Stimulated activated naive CD8-positive, alpha-beta T cell treated with anti-CD3 and anti-CD28 coated beads, Interleukin-15, Interleukin-2, amounts not matched to agents 100 U/mL and 50 U/mL, for 24 hours (primary cell): Measurements from ENCODE around the gene VAV1.
A peak's percentile ranks its signal among the peaks of the same experiment; 100 is the strongest.

Source experiments
- ATAC-seq: fragments of 150-1000 bp; cut with Tn5 transposase; one replicate; pipeline ENCODE4 v1.10.0; 2021
- DNase-seq: peaks from one replicate; pipeline ENCODE4 v3.0.0; 2021

VAV1 gene

GRCh38 chr19:6772028-6772865, at the start of gene VAV1:
Gene VAV1 (plus strand): TSS chr19:6772708. CDS start chr19:6772808, 100 bp downstream.
- peak; percentile 41 for ATAC-seq
- DNase-seq, result peak; percentile 86

GRCh38 chr19:6723108-6723618, 49.3 kb upstream of the VAV1 start:
- DNase-seq (no peak), ATAC-seq (no peak)

GRCh38 chr19:6723738-6724137, 48.8 kb upstream of the VAV1 start:
- DNase-seq (no peak), ATAC-seq (no peak)

GRCh38 chr19:6724631-6725492, 47.6 kb upstream of the VAV1 start:
- ATAC-seq, result no peak
- no peak for DNase-seq

- ATAC-seq (no peak), DNase-seq (no peak)
Measured at GRCh38 chr19:6725513-6726231, 46.8 kb upstream of the VAV1 start.

- ATAC-seq (no peak), DNase-seq (no peak)
Measured at GRCh38 chr19:6728346-6728745, 44.2 kb upstream of the VAV1 start.

GRCh38 chr19:6729573-6730152, 42.8 kb upstream of the VAV1 start:
- no peak for ATAC-seq
- DNase-seq, result no peak

GRCh38 chr19:6730153-6730804, 42.2 kb upstream of the VAV1 start:
- ATAC-seq, result peak; percentile 56

GRCh38 chr19:6730941-6731670, 41.4 kb upstream of the VAV1 start:
- DNase-seq (no peak), ATAC-seq (no peak)

More at GRCh38 chr19:6730153-6730804, 42.2 kb upstream of the VAV1 start:
- peak; percentile 73 for DNase-seq

- ATAC-seq (no peak), DNase-seq (no peak)
Measured at GRCh38 chr19:6731822-6732221, 40.7 kb upstream of the VAV1 start.

GRCh38 chr19:6732803-6733337, 39.6 kb upstream of the VAV1 start:
- no peak for ATAC-seq
- no peak for DNase-seq

- ATAC-seq (no peak), DNase-seq (no peak)
Measured at GRCh38 chr19:6733338-6734095, 39.0 kb upstream of the VAV1 start.

- DNase-seq (no peak), ATAC-seq (no peak)
Measured at GRCh38 chr19:6734096-6734696, 38.3 kb upstream of the VAV1 start.

- DNase-seq, result no peak
- no peak for ATAC-seq
Measured at GRCh38 chr19:6735181-6735911, 37.2 kb upstream of the VAV1 start.

- ATAC-seq (peak; percentile 14), DNase-seq (peak; percentile 74)
Measured at GRCh38 chr19:6736169-6736916, 36.2 kb upstream of the VAV1 start.

- ATAC-seq (no peak), DNase-seq (no peak)
Measured at GRCh38 chr19:6736917-6737283, 35.6 kb upstream of the VAV1 start.

- ATAC-seq, result peak; percentile 78
- peak; percentile 99 for DNase-seq
Measured at GRCh38 chr19:6737284-6737872, 35.1 kb upstream of the VAV1 start, which contains the start of gene GPR108. Gene GPR108 (minus strand): TSS chr19:6737580. CDS start chr19:6737576, 4 bp downstream.
